Germinal center (tissue), 1 donor: ENCODE results near the gene MVK.

Source experiments
- DNase-seq: peaks from one replicate; pipeline ENCODE4 v3.0.0; 2012; ENCODE audit warnings: mixed read lengths, low spot score

The MVK gene

GRCh38 chr12:109573029-109573913, at the start of gene MVK, which contains the start of gene MMAB:
Gene MVK, plus strand, starts transcription at chr12:109573794. Its CDS starts 1,029 bp downstream, at chr12:109574823.
Gene MMAB, minus strand, starts transcription at chr12:109573504. Its CDS starts 24 bp downstream, at chr12:109573480.
- DNase-seq, result peak; percentile 99

GRCh38 chr12:109524466-109525278, 48.9 kb upstream of the MVK start:
- DNase-seq, result no peak

- no peak for DNase-seq
Measured at GRCh38 chr12:109525279-109525585, 48.4 kb upstream of the MVK start.

GRCh38 chr12:109527489-109528123, 46.0 kb upstream of the MVK start:
- DNase-seq, result no peak

- no peak for DNase-seq
Measured at GRCh38 chr12:109529691-109530640, 43.6 kb upstream of the MVK start.

GRCh38 chr12:109531411-109531810, 42.2 kb upstream of the MVK start:
- DNase-seq, result no peak

GRCh38 chr12:109532721-109533486, 40.7 kb upstream of the MVK start:
- DNase-seq, result no peak

- DNase-seq, result no peak
Measured at GRCh38 chr12:109533487-109533740, 40.2 kb upstream of the MVK start.

GRCh38 chr12:109534456-109534855, 39.1 kb upstream of the MVK start:
- DNase-seq, result no peak

- DNase-seq, result no peak
Measured at GRCh38 chr12:109535231-109535862, 38.2 kb upstream of the MVK start.

GRCh38 chr12:109535863-109536250, 37.7 kb upstream of the MVK start:
- DNase-seq, result no peak

GRCh38 chr12:109537136-109537535, 36.5 kb upstream of the MVK start:
- DNase-seq, result no peak

GRCh38 chr12:109538191-109538863, 35.3 kb upstream of the MVK start:
- DNase-seq, result no peak

- no peak for DNase-seq
Measured at GRCh38 chr12:109539508-109539907, 34.1 kb upstream of the MVK start.

GRCh38 chr12:109540526-109541412, 32.8 kb upstream of the MVK start:
- no peak for DNase-seq

- no peak for DNase-seq
Measured at GRCh38 chr12:109541413-109541726, 32.2 kb upstream of the MVK start.

GRCh38 chr12:109542014-109542413, 31.6 kb upstream of the MVK start:
- no peak for DNase-seq

- DNase-seq, result no peak
Measured at GRCh38 chr12:109542876-109543275, 30.7 kb upstream of the MVK start.

- DNase-seq, result no peak
Measured at GRCh38 chr12:109544955-109545531, 28.6 kb upstream of the MVK start.
